HG02870 (cell line): ENCODE measurements around the gene SPPL2B.

Experiments used
- ATAC-seq: cut with Tn5 transposase; IDR thresholded peaks from one replicate; pipeline ENCODE4 v1.9.1; 2021; ENCODE audit warnings: mild to moderate bottlenecking, moderate library complexity; ENCODE audit not compliant: unreplicated experiment

SPPL2B gene

GRCh38 chr19:2353159-2353886 is 24.8 kb downstream of the SPPL2B start:
- ATAC-seq = no peak

- ATAC-seq = no peak
Measured at GRCh38 chr19:2353887-2354592, 25.6 kb downstream of the SPPL2B start.

GRCh38 chr19:2354670-2355069 is 26.2 kb downstream of the SPPL2B start:
- no peak for ATAC-seq

GRCh38 chr19:2355168-2356035 is 26.9 kb downstream of the SPPL2B start:
- no peak for ATAC-seq

- no peak for ATAC-seq
Measured at GRCh38 chr19:2356036-2356646, 27.7 kb downstream of the SPPL2B start.

GRCh38 chr19:2357279-2358206 is 29.1 kb downstream of the SPPL2B start:
- ATAC-seq = no peak

GRCh38 chr19:2358548-2359173 is 30.2 kb downstream of the SPPL2B start:
- ATAC-seq = no peak

- no peak for ATAC-seq
Measured at GRCh38 chr19:2359992-2360685, 31.7 kb downstream of the SPPL2B start, which contains the start of gene TMPRSS9. Gene TMPRSS9 (plus strand): TSS chr19:2360265. CDS start chr19:2389786, 29,521 bp downstream.

GRCh38 chr19:2360833-2361232 is 32.3 kb downstream of the SPPL2B start:
- no peak for ATAC-seq

GRCh38 chr19:2361246-2362045 is 33.0 kb downstream of the SPPL2B start:
- ATAC-seq = no peak

GRCh38 chr19:2362046-2362969 is 33.8 kb downstream of the SPPL2B start:
- no peak for ATAC-seq

- ATAC-seq = no peak
Measured at GRCh38 chr19:2362970-2363300, 34.5 kb downstream of the SPPL2B start.

- no peak for ATAC-seq
Measured at GRCh38 chr19:2363419-2363818, 34.9 kb downstream of the SPPL2B start.

- ATAC-seq = no peak
Measured at GRCh38 chr19:2365201-2365970, 36.9 kb downstream of the SPPL2B start.

GRCh38 chr19:2371656-2372055 is 43.2 kb downstream of the SPPL2B start:
- ATAC-seq = no peak

- ATAC-seq = no peak
Measured at GRCh38 chr19:2372076-2372612, 43.7 kb downstream of the SPPL2B start.
